ENCODE results near the gene NFIA.
"Not testable (repeated sequence)": the region's sequence is repeated elsewhere in the genome, so short reads cannot be mapped to it uniquely, and the experiment has no call there.

NFIA gene

GRCh38 chr1:61445269-61445825, 363.0 kb downstream of the NFIA start:
- no peak for DNase-seq

DNA sequence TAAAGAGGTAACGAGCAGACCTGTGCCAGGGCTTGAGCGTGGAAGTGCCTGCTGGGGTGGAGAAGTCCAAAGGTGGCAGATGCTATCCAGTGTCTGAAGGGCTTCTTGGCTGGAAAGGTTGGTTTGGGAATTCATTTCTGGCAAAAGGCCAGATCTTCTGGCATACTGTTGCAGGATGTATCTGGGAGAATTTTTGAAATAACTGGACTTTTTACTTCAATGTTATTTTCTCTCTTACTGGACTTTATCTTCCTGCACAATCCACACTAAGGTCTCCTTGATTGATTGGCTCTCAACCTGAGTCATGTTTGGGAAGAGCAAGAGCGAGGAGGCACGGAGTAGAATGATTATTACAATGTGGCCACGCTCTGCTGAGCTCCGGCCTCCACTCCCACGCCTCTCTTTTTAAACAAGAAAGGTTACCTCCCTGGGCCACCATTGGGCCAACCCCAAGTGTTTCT, 364.2 kb downstream of the NFIA start:
- no peak for DNase-seq

GRCh38 chr1:61447106-61447967, 365.0 kb downstream of the NFIA start:
- no peak for DNase-seq

DNA sequence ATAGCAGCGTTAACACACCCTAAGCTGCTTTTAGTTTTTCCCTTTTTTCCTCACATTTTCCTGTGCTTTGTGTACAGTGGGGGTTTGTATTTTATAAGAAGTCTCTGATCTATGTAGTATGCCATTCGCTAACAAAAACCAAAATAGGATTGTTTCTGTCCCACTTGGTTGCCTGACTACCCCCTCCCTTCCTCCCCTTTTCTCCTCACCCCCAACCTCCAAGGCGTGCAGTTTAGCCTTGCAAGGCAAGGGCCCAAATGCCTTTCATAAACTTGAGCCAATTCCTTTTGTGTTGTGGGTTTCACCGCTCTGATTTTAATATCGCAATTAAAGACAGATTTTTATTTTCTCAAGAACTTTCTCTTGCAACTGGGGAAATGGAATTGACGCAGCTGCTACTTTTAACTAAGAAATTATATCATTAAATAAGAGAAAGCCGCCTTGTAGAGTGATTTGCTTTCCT, 365.6 kb downstream of the NFIA start:
- no peak for DNase-seq

- DNase-seq: no peak
Observed at GRCh38 chr1:61448914-61449313, 366.6 kb downstream of the NFIA start.

DNA sequence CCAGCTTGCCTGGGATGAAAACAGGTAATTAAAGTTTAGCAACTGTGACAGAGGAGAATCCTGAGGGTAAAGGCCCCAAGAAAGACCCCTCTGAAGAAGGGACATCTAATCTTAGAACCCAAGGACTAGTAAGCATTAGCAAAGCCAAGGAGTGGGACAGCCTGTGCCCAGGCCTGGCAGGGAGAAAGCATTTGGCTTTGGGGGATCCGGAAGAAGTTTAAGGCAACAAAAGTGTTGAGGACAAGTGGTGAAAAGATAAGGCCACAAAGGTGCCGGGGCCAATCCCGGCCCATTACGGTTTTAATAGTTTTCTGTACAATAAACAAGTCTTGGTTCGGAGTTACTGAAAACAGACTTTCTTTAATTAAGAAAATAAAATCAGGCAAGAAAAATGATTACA, 367.0 kb downstream of the NFIA start:
- DNase-seq: no peak

DNA sequence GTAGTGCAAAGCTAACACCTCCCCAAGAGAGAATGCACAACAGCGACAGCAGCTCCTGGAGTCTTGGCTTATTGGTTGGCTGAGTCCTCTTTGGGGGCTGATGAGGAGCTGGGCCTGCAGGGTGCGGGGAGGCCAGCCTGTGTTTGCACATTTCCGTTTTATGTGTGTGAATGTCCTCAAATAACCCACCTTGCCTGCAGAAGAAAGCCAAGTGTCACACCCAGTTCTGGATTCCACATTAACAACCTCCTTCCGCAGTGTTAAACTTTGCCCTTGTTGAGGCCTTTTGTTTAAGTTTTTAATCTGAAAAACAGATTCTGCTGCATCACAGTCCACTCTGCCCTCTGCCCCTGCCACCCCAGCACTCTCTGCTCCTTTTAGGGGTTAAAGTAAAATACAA, 368.1 kb downstream of the NFIA start:
- no peak for DNase-seq

DNA sequence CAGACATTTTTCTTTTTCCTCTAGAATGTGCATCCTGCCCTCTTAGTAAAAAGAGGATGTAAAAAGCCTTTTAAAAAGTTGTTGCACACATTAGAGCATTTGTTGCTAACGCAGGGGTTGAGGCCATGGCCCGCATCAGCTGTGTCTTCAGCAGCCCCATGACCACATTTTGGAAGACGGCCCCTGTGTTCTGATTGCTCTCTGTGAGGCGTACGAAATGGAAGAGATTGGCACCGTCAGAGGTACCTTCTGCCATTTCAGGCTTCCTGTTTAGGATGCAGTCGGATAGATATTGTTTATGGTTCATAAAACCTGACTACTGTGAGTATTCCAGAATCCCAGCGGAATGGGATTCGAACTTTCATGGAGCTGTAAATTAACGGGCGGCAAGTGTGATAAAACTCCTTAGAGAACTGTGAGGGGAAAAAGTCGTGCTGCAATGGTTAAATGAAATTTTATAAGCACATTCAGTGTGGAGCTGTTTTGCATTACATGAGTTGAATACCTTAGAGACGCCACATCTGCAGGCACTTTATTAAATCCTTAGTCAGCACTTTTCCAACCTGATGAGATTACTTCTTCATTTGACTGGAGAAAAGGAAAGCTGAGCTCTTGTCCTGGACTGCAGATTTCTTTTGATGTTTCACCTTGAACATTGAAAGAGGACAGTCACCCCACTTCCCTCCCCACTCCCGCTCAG, 368.7 kb downstream of the NFIA start:
- DNase-seq: no peak

DNA sequence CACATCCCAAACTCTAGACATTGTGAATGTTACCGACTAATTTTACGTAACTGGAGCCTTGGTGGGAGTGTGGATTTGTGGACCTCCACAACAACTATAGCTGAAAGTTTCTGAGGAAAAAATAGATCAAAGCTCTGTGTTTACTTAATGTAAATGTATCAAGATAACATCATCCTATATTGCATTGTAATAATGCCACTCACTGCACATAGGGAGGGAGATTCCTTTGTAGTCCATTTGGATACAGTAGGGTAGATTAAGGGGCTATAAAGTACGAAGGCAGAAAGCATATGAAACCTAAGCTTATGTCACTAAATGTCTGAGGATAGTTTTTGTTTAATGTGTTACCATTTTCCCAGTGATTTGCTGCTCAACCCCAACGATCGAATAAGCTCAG, 369.2 kb downstream of the NFIA start:
- no peak for DNase-seq

DNA sequence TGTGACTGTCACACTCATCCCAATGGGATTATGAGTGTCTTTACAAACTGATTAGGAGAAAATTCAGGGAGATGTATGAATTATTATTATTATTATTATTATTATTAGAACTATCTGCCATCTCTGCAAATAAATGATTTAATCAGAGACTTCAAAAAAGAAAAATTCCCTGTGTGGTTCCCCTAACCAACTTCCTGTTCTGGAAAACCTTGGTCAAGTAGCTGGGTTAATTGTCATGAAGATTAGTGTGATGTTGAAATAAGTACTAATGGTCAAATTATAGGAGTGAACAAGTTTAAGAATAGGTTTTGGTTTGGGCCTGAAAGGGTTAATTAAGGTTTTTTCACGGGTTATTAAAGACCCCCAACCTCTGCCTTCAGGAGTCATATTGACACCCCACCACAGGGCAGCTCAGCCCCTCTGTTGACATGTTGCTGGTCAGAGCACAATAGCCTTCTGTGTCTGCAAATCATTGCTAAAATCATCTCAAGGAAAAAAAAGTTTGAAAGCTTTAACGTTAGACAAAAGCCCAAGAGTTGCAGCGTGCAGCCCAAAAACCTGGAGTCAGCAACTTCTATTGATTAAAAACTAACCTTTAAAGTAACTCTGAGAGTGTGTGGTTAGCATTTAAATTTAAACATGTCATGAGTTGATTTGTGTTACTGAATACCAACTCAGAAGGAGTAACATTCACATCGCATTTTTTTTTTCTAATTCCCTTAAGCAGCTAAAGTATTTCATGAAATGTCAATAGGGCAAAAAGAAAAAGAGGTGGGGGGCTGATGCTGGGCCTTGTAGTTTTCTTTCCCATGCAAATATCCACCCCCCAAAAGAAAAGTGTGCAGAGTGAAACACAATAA, 370.0 kb downstream of the NFIA start:
- no peak for DNase-seq

DNA sequence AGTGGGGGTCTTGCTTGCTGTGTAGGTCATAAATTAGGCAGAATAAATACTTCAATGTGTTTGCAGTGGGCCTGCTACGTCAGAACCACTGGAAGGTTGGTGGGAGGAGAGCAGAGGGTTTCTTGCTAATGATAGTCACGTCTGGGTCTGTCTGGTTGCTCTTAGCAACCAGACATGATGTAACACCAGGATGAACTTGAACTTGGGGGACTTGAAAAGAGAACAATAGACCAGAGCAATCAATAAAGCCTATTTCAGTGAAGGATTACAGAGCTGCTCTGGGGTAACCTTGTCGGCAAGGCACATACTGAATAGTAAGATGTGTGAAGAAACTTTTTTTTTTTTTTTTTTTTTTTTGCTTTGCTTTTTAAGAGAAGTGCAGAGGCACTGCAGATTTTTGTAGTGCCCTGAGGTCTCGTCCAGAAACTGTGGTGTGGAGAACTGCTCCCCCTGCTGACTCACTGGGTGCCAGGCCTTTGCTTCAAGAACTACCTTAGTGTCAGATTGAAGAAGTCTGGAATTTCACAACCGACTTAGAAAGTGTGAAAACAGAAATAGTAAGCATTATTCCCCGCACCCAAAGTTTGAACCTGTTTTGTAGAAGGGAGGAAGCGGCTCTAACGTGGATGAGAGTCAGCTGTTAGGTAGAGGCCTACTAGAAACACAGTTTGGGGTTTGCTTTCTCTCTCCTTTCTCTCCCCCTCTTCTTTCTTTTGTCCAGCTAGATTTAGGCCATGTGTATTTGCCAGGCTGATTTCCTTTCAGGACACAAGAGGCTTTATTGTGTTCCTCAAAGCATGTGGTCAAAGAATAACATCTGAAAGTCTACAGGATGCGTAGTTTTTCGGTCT, 371.0 kb downstream of the NFIA start:
- peak; percentile 43 for DNase-seq

GRCh38 chr1:61455400-61455799, 373.0 kb downstream of the NFIA start:
- no peak for DNase-seq

DNA sequence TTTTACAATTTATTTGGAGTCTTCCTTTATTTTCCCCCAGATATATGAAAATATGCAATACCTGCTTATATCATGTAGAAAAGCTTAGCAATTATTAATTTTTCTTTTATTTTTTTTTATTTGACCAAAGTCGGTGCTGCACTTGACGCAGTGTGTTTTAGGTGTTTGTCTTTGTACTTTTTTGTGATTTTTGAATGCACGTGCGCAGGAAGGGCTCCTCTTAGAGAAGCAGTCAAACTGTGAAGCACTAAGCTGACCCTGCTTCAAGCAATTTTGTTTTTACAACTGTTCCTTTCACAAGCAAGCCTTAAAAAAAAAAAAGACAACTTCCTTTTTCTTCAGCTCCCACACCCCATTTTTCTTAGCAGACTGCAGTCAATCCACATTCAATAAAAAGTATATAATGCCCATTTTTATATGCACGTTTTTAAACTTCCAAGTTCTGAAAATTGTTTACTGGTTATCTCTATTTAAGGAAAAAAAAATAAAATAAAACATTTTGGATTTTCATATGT, 375.2 kb downstream of the NFIA start:
- no peak for DNase-seq

- no peak for DNase-seq
Observed at GRCh38 chr1:61459345-61459744, 377.0 kb downstream of the NFIA start.

DNA sequence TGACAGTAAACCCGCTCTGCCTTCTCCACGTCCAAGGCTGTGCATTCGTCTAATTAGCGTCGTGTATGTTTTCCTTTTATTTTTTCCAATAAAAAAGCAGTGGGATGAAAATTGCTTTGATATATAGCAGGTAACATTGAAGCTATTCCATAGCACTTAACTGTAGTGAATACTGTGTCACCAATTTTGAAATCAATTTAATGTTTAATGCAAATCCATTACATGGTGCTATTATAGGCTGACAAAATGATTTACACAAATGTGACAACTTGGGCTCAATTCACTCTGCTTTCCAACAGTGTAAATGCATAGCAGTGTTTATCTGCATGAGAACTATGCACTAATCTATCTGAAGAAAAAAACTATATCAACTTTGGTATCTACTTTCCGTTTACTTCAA, 377.8 kb downstream of the NFIA start:
- no peak for DNase-seq

GRCh38 chr1:61461406-61462384, 379.3 kb downstream of the NFIA start:
- no peak for DNase-seq

DNA sequence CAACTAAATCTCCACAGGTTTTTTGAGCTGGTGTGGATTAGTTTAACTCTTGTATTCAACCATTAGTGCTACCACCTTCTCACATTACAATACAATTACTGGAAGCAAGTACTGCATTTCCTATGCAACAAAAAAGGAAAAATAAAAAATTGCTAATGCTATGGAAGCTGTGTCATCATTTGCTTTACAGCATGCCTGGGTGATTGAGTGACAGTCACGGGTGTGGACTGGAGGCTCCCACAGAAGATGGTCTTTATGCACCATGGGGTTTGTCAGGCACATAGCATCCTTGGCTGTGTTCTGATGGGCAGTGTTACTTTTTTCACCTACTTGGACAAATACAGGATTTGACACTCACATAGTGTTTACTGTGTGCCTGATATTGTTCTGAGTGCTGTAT, 380.3 kb downstream of the NFIA start:
- DNase-seq: no peak

DNA sequence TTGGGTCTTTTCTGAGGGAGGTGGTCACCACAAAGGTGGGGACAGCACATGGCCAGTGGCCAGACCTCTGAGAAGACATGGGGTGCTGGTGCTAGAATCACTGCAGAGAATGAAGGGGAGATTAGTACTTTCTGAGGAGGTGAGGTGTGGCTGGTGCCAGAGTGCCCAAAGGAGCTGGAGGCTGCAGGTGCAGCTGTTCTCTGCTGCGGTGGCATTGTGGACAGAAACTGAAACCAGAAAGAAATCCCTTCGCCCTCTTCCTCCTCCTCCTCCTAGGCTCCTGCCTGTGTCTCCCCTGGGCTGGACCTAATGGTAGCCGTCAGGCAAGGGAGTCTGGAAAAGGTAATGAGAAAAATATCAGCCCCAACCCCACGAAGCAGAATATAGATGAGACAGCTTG, 380.9 kb downstream of the NFIA start:
- DNase-seq: no peak

DNA sequence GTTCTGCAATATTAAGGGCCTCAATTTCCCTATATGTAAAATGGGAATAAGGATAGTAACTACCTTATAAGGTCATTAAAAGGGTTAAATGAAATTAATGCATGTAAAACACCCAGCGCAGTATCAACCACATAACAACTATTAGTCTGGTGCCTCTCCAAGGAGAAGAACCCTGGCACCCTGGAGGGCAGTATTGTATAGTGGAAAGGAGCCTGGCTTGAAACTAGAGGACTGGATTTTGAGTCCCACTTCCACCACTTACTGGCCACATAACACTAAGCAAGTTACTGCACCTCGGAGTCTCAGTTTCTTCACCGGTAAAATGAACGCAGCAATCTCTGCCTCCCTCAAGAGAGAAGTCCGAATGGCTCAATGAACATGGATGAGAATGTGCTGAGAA, 385.5 kb downstream of the NFIA start:
- not testable (repeated sequence) for DNase-seq

- DNase-seq: no peak
Observed at GRCh38 chr1:61469365-61469764, 387.0 kb downstream of the NFIA start.
